C4-2B (cell line): ENCODE results near the gene GPX3.

Experiments
- H3K27ac ChIP-seq: fragments of 450-650 bp; 2 replicates; pipeline ENCODE4 v1.5.1; 2017
- ZFX ChIP-seq: fragments of 450-650 bp; IDR thresholded peaks from 2 replicates; pipeline ENCODE4 v1.6.1; 2017
- TF ChIP-seq, protein P1 (sequence below): fragments of 450-650 bp; conservative IDR thresholded peaks from 2 replicates; pipeline ENCODE4 v1.5.1; 2017; ENCODE audit warnings: mild to moderate bottlenecking

Gene GPX3

DNA sequence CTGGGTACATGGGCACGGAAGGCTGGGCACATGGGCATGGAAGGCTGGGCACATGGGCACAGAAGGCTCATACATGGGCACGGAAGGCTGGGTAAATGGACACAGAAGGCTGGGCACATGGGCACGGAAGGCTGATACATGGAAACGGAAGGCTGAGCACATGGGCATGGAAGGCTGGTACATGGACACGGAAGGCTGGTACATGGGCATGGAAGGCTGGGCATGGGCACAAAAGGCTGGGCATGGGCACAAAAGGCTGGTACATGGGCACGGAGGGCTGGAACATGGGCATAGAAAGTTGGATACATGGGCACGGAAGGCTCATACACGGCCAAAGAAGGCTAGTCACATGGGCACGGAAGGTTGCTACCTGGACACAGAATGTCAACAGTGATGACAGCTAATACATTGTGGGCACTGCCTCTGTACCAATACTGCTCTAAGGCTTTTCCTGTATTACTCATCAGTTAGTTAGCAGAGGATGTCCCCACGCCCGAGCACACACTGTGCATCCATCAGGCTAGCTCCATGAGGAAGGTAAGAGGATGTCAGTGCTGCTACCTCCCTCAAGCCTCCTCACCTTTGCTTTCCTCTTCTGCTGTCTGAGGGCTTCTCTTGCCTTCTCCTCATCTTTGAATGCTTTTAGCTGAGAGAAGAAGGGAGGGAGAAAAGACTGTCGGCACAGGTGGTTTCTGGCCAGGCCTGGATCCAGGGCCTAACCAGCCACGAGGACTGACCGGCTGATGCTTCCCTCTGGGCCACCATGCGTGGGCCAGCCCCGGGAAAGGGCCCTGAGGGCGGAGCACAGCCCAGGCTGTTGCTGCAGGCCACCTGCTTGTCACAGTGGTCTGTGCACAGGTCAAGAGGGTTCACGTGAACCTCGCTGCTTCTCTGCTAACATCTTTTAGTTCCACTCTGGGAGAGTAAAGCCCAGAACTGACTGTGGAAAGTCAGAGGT is 14.3 kb downstream of the GPX3 start:
- no peak for TF ChIP-seq ZFX
- TF ChIP-seq, protein P1, sequence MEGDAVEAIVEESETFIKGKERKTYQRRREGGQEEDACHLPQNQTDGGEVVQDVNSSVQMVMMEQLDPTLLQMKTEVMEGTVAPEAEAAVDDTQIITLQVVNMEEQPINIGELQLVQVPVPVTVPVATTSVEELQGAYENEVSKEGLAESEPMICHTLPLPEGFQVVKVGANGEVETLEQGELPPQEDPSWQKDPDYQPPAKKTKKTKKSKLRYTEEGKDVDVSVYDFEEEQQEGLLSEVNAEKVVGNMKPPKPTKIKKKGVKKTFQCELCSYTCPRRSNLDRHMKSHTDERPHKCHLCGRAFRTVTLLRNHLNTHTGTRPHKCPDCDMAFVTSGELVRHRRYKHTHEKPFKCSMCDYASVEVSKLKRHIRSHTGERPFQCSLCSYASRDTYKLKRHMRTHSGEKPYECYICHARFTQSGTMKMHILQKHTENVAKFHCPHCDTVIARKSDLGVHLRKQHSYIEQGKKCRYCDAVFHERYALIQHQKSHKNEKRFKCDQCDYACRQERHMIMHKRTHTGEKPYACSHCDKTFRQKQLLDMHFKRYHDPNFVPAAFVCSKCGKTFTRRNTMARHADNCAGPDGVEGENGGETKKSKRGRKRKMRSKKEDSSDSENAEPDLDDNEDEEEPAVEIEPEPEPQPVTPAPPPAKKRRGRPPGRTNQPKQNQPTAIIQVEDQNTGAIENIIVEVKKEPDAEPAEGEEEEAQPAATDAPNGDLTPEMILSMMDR, result no peak
- no peak overlapping the region for H3K27ac ChIP-seq

DNA sequence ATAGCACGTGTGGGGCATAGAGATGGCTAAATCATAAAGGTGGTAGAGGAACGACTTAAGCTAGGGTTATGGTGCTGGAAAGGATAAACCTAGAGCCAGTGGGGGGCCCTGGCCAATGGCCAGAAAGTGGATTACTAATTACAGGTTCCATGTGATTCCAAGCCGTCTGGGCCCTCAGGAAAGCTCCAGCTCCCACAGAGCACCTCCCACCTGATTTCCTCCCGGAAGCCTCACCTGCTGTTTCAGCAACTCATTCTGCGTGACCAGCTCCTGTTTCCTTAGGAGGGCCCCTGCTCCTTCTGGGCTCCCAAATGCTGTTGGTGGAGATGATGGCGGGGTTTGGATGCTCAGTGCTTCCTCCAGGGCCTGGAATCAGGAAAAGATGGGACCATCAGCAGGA is 16.2 kb downstream of the GPX3 start:
- TF ChIP-seq ZFX, result no peak
- H3K27ac ChIP-seq, result no peak overlapping the region

DNA sequence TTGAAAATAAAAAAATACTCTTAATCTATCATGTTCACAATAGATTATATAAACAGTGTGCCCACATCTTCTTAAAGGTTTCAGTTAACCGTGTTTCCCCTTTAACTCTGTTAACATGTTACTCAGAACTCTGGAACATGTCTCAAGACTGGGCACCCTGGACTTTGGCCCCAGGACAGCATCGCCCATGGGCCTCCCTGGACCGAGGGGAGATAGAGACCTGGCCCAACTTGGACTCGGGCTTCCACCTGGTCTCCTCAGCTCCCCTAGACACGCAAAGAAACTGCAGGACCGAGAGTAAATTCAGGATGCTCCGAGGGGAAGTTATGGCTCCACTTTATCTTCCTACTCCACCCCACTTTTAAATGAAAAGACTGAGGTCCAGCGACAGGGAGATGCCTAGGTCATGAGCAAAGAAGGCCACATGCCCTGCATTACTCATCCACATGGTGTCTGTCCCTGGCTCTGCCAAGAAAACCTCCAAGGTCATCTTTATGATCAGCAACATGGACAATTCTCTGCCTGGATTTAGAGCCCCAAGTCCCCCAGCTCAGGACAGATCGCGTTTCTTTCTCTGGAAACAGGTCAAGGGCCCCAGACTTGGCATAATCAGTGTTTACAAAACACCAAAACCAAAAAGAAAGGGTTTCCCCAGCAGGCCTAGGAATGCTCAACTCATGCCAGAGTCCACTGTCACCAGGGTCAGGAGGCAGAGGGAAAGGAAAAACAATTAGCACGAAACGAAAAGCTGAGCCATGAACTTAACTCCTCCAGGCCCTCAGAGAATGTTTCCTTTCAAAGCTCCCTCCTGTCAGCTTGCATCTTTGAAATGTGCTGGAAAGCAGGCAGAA is 17.4 kb downstream of the GPX3 start:
- H3K27ac ChIP-seq, result no peak overlapping the region
- TF ChIP-seq, protein P1, result no peak
- TF ChIP-seq ZFX, result no peak

DNA sequence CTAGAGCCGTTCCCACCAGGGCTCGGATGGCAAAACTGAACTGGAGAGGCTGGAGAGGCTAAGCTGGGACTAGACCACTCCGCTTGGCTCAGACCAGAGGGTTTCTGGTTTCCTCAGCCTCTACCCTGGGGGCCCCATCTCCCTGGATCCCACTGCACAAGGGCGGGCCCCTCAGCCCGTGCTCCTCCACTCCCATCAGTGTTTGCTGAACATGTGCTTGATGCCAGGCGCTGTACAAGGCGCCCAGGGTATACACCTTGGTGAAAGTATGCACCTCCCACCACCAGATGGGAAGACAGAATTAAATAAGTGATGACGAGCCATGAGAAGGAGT is 18.0 kb downstream of the GPX3 start:
- H3K27ac ChIP-seq, result no peak overlapping the region
- TF ChIP-seq, protein P1, result no peak
- no peak for TF ChIP-seq ZFX

DNA sequence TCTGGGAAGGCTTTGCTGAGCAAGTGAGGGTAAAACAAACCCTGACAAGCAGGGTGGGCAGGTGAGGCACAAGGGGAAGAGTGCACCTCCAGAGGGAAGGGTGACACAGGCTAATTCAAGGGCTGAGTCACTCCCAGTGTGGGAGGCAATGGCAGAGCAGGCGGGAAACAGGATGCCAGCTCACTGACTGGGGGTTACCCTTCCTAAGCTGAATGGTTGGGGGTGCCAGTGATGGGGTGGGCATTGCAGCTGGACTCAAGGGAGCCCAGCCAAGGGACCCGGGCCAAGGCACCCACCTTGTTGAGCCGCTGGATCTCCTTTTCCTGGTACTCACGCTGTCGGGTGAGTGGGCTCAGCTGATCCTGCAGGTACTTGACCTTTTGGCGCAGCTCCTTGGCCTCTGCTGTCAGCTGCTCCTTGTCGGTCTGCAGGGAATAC is 18.4 kb downstream of the GPX3 start:
- TF ChIP-seq ZFX, result no peak
- TF ChIP-seq, protein P1, result no peak
- H3K27ac ChIP-seq, result no peak overlapping the region

DNA sequence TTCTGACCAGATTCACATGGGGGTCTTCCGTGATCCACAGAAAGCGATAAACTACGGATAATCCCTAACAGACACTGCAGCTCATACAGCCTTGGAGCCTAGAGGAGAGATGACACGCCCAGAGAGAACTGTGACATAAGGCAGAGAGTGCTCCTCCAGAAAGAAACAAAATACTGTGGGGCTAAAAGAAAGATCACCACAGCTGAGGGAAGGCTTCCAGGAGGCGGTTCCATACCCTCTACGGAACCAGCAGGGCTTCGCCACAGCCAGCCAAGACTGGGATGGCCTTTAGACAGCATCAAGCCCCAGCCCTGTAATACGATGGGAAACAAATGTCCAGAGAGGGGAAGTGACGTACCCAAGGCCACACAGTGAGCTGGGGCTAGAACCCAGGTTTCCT is 19.3 kb downstream of the GPX3 start:
- no peak overlapping the region for H3K27ac ChIP-seq
- no peak for TF ChIP-seq ZFX
- TF ChIP-seq, protein P1, result no peak

DNA sequence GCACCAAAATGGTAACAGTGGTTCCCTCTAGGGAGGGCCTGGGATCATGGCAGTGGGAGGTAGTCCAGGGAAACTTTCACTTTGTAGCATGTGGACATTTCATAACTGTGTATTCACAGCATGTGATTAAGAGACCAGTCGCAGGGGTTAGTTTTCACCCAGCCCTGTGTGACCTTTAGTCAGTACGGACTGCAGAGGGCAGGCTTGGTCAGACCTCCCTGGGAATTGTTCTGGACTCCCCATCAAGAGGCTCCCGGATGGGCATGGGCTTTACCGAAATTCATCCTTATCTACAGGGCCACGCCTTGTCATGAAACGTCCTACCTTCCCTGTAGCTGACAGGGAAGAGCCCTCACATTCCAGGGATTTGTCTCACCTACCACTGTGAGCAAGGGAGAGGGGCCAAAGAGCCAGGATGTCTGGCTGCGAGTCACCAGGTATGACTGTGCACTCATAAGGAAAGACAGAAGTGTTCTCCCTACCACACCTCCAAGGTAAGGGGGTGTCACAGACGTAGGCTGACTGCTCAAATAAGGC is 19.9 kb downstream of the GPX3 start:
- no peak overlapping the region for H3K27ac ChIP-seq
- TF ChIP-seq, protein P1, result no peak
